HG03095 (cell line): ENCODE results near the gene SRSF8.
"Not testable (repeated sequence)": the region's sequence is repeated elsewhere in the genome, so short reads cannot be mapped to it uniquely, and the experiment has no call there.

ENCODE experiments used
- ATAC-seq: cut with Tn5 transposase; IDR thresholded peaks from one replicate; pipeline ENCODE4 v1.9.1; 2021; ENCODE audit warnings: moderate library complexity; ENCODE audit not compliant: unreplicated experiment

Gene SRSF8

GRCh38 chr11:95066716-95067038 is at the start of gene SRSF8:
Gene SRSF8 (plus strand): TSS chr11:95066919. CDS start chr11:95067227, 308 bp downstream.
- peak; percentile 39 for ATAC-seq

- ATAC-seq = not testable (repeated sequence)
Measured at GRCh38 chr11:95021468-95021867, 45.3 kb upstream of the SRSF8 start.

- no peak for ATAC-seq
Measured at GRCh38 chr11:95024958-95025357, 41.8 kb upstream of the SRSF8 start, which contains the start of gene KDM4E. Gene KDM4E (plus strand): TSS chr11:95025258. CDS start chr11:95025558, 300 bp downstream.

GRCh38 chr11:95025594-95025993 is 41.1 kb upstream of the SRSF8 start:
- not testable (repeated sequence) for ATAC-seq

- no peak for ATAC-seq
Measured at GRCh38 chr11:95028357-95028756, 38.4 kb upstream of the SRSF8 start.

- ATAC-seq = no peak
Measured at GRCh38 chr11:95033051-95033450, 33.7 kb upstream of the SRSF8 start.

GRCh38 chr11:95035316-95035715 is 31.4 kb upstream of the SRSF8 start:
- ATAC-seq = no peak

GRCh38 chr11:95037356-95038035 is 29.2 kb upstream of the SRSF8 start:
- ATAC-seq = not testable (repeated sequence)

GRCh38 chr11:95042239-95042638 is 24.5 kb upstream of the SRSF8 start:
- ATAC-seq = no peak

GRCh38 chr11:95042906-95043305 is 23.8 kb upstream of the SRSF8 start:
- no peak for ATAC-seq

GRCh38 chr11:95044010-95044409 is 22.7 kb upstream of the SRSF8 start:
- no peak for ATAC-seq

GRCh38 chr11:95045812-95046211 is 20.9 kb upstream of the SRSF8 start:
- ATAC-seq = no peak

- ATAC-seq = not testable (repeated sequence)
Measured at GRCh38 chr11:95049122-95049521, 17.6 kb upstream of the SRSF8 start, which contains the start of gene KDM4F. Gene KDM4F (plus strand): TSS chr11:95049422.

GRCh38 chr11:95050595-95051202 is 16.0 kb upstream of the SRSF8 start:
- ATAC-seq = no peak

GRCh38 chr11:95054356-95054755 is 12.4 kb upstream of the SRSF8 start:
- no peak for ATAC-seq

- peak; percentile 96 for ATAC-seq
Measured at GRCh38 chr11:95055283-95055897, 11.3 kb upstream of the SRSF8 start.

GRCh38 chr11:95057959-95058358 is 8.8 kb upstream of the SRSF8 start:
- no peak for ATAC-seq

GRCh38 chr11:95058621-95059020 is 8.1 kb upstream of the SRSF8 start:
- no peak for ATAC-seq

GRCh38 chr11:95059046-95059445 is 7.7 kb upstream of the SRSF8 start:
- no peak for ATAC-seq

GRCh38 chr11:95065336-95065735 is 1.4 kb upstream of the SRSF8 start:
- ATAC-seq = no peak

GRCh38 chr11:95067039-95067840 is 521 bp downstream of the SRSF8 start:
- ATAC-seq = peak; percentile 60
